Left colon (tissue), 2 donors: Measurements from ENCODE around the gene PCYT1A. TPM values are rescaled to one million over a fixed set of nuclear protein-coding genes. Genes with fewer than 3 reads are reported as not detected.
"Not testable (repeated sequence)": the region's sequence is repeated elsewhere in the genome, so short reads cannot be mapped to it uniquely, and the experiment has no call there.

Experiments
- ATAC-seq: fragments of 200-7000 bp; cut with Tn5 transposase; one replicate; pipeline ENCODE4 v1.9.1; 2020; ENCODE audit warnings: mild to moderate bottlenecking, moderate library complexity
- DNase-seq, 2 donors: peaks; one replicate each; pipeline ENCODE4 v3.0.0-alpha.2; 2020
- intact Hi-C, 2 donors: fragments of 100-400 bp; cut with DNase I in 1 of 2; cut with micrococcal nuclease in 1 of 2; formaldehyde crosslinking; loops; one replicate each; pipeline versions ENCODE4 v1.11.2 to v1.14.0; 2022; cut with DNase I, micrococcal nuclease
- total RNA-seq, 2 donors: library from RNA; stranded (reverse); fragmentation: NEBNext Ultra II Directional; extraction: Animal tissue kit (Norgen Biotek cat#: 25700); gene quantifications; one replicate each; pipeline ENCODE4 v1.2.1, GENCODE V29; 2021
- donor health status: DM: no; HTN: no; CAD: no.
- donor health status: DM: yes; HTN: yes; CAD: no.

PCYT1A gene
- total RNA-seq, 2 donors from 2014 or later: 57.7 to 64.6 TPM

DNA sequence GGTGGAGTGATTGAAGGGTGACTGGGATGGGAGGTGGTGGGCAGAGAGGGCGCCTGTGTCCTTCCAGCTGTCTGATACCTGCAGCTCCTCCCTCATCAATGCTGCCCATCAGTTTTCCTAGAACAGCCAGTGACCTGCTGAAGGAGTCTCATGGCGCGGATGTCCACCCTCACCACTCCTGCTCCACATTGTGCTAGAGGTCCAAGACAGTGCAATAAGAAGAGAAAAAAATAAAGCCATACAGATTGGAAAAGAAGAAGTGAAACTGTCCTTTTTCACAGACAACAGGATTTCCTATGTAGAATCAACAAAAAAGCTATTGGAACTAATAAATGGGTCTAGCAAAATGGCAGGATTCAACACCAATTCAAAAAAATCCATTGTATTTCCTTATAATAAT, 83.7 kb downstream of the PCYT1A start:
- no peak for ATAC-seq
- DNase-seq: no peak

DNA sequence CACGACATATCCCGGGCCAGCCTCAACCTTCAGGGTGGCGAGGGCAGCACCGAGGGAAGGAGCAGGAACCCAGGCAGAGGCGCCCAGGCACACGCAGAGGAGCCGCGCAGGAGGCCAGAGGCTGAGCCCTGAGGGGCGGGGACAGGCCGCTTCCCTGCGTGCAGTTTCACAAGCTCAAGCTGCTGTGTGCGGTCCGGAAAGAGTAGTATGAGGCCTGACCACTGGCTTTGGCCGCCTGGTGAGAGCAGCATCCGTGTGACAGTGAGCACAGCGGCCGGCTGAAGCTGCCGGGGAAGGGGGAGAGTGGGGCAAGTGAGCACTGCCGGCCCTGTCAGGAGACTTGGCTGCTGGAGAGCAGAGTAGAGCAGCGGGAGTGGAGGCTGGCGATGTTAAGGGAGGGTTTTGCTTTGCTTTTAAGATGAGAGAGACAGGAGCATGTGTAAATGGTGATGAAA, 85.0 kb downstream of the PCYT1A start:
- intact Hi-C loops: no loop called here
- ATAC-seq: peak; percentile 53
- peak; percentile 60 to 67 for DNase-seq

More for the DNA sequence above, 83.7 kb downstream of the PCYT1A start:
- intact Hi-C loops: no loop called here

DNA sequence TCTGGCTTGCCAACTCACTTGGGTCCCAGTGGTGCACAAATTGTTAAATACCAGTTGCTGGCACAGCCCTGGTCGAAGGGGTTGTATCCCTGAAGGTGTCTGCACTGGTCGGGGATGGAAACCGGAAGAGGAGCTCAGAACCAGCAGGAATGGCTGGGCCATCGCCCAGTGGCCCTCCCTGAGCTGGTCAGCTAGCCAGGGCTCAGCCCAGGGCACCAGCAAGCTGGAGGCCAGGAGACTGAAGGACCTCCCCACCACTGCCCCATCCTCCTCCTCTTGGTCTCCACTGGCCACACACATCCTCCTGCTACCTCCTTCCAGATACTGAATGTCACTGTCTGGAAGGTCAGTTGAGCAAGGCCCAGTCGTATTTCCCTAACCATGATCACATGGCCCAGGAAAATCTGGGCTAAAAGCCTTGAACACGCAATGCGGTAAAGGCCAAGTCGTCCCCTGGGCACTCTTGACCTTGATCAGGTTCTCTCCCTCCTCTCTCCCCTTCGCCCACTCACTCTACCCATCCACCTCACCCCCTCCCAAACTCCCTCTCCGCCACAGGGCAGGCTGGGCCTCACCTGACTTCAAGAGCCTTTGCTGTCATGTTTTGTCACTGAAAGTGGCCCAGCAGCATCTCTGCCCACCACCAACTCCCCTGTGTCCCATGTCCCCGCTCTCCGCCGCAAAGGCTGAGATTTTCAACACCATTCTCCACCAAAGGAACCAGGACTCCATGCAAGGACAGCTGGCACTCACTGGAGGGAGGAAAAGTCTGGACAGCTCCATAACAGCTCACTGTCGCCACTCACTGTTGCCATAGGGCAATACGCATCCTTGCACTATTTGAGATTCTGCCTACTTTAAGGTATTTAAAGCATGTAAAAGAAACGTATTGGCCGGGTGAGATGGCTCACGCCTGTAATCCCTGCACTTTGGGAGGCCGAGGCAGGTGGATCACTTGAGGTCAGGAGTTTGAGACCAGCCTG, 88.5 kb downstream of the PCYT1A start:
- no peak for DNase-seq
- ATAC-seq: peak; percentile 34
- intact Hi-C loops: loop anchor here (5.0 kb wide), 1 partner anchor 127 kb away; no protein-coding TSS in a partner anchor

DNA sequence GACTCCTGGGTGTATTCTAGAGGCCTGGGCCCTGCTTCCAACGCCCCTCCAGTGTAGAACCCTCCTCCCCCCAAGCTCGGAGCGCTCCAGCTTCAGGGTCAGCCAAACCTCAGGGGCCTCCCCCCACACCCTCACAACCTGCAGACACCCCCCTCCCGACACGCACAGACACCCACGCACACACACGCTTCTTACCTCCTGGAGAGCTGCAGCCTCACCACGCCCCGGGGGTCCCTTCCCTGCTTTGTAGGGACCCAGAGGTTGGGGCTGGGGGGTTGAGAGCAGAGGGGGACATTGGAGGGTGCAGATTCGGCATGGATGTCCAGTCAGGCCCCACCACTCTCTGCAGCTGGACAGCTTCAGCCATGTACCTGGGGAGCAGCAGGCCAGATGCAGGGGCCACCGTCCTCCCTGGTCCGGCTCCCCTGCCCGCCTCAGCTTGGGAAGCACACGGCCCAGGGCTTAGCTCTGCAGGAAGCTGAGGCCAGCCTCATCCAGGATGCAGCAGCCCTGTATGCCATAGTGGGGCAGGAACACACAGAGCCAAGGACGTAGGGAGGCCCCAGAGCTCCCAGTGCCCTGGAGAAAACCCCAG, 89.3 kb downstream of the PCYT1A start:
- intact Hi-C loops: loop anchor here (5.0 kb wide), 1 partner anchor 126 kb away; no protein-coding TSS in a partner anchor
- ATAC-seq (no peak), DNase-seq (no peak)

DNA sequence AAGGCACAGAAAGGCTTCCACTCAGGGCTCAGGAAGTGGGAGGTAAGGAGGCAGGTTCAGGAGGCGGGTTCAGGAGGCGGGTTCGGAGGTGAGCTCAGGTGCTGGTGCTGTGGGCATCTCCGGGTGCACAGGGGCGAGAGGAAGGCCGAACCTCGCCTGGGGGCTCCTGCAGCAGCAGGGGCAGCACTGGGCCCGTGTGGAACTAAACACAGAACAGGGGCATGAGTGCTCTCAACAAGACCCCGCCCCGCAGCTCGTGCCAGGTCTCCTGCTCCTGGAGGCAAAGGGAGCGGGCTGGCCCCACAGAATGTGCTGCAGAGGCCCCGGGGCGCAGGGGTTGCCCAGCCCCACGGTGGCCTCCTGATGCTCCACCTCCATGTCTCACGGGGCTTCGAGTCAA, 90.0 kb downstream of the PCYT1A start:
- intact Hi-C loops: loop anchor here (5.0 kb wide), 1 partner anchor 125 kb away; no protein-coding TSS in a partner anchor

DNA sequence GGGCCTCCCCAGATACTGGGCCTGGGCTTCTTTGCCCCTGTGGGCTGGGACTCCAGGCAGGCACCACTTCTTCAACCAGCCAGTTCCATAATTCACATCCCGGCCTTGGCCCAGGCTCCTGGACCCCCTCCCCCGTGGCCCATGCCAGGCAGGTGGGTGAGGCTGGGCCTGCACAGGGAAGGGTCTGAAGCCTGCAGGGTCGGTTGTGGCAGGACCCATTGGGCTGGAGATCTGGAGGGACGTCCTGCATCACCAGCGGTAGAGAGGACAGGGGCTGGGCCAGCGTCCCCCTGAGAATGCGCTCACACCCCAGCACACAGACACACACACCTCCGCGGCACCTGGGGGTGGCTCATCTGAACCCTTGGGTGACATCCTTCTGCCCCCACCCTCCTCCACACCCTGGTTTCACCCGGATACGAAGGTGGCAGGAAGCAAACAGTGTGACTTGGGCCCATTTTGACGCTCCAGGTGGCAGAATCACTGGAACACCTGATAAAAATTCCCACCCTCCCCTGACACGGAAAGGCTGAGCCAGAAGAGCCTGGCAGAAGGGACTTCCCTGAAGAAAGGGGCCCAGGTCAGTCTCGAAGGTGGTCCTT, 91.8 kb downstream of the PCYT1A start:
- DNase-seq: no peak
- intact Hi-C loops: loop anchor here (5.0 kb wide), 1 partner anchor 123 kb away; no protein-coding TSS in a partner anchor
- no peak for ATAC-seq

More for the DNA sequence above, 90.0 kb downstream of the PCYT1A start:
- ATAC-seq (no peak), DNase-seq (no peak)

DNA sequence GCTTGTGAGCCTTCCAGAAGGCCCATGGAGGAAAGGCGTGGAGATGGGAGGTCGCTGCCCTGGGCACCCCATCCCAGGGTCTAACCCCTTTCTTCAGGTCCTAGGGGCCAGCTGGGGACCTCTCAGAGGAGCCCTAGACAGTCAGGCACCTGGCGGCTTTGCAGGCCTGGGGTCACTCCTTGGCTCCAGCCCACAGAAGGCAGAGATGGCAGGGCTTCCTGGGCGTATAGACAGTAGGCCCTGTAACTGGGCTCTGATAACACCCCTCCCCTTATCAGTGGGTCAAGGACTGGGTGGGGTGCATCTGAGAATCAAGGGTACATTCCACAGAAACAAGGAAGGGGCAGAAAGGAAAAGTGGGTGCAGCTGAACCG, 93.0 kb downstream of the PCYT1A start:
- DNase-seq (no peak), ATAC-seq (no peak)
- intact Hi-C loops: no loop called here

DNA sequence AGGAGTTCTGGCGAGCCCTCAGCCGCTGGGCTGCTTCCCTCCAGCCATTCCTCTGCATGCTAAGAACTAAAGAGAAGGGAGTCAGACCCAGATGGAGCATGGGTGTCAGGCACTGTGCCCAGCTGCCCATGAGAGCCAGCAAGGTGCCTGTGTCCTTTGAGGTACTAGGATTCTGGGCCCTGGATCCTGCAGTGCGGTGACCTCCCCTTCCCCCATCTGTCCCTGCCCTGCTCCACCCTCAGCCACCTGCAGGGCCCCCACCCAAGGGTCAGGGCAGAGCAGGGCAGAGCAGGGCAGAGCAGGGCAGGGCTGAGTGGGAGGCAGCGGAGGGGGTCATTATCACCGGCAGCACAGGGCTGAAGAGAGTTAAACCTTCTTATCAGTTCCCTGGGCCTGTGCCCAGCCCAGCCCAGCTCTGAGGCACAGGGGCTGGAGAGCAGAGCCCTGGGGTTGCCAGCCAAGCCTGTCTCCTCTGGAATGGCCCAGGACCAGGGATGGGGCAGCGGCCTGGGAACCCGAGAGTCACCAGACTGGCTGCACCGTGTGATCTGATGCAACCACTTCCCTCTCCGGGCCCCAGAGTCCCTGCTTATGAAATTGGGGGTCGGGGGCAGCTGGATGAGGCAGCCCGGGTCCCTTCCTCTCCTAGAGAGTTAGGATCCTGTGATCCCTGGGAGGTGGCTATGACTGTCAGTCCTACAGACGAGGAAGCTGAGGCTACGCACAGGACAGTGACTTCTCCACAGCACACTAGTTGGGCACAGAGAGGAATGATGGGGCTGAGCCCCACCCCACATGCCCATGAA, 93.6 kb downstream of the PCYT1A start:
- DNase-seq (peak; percentile 72 to 75), ATAC-seq (peak; percentile 76)
- intact Hi-C loops: no loop called here

DNA sequence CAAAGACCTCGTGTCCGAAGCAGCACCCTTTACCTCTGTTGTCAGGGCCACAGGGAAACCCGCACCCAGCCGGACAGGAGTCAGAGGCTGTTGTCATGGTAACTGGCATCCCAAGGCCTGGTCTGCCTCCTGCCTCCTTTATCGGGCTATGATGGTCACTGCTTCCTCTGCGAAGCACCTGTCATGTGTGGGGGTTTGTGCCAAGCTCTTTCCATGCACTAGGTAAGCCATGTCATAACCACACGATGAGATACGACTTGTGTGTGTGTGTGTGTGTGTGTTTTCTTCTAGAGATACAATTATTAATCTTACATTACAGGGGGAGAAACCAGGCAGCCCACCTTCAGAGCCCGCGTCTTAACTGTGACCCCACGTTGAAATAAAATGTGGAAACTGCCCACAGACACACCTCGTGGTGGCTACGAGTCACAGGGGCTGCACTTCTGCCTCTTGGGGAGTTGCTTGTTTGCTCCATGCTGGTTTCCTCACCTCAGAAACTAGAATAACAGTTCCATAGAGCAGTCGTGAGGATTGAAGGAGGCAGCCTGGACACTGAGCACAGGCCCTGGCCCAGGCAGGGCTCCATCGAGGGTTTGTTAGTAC, 94.3 kb downstream of the PCYT1A start:
- DNase-seq (no peak), ATAC-seq (no peak)
- intact Hi-C loops: no loop called here

DNA sequence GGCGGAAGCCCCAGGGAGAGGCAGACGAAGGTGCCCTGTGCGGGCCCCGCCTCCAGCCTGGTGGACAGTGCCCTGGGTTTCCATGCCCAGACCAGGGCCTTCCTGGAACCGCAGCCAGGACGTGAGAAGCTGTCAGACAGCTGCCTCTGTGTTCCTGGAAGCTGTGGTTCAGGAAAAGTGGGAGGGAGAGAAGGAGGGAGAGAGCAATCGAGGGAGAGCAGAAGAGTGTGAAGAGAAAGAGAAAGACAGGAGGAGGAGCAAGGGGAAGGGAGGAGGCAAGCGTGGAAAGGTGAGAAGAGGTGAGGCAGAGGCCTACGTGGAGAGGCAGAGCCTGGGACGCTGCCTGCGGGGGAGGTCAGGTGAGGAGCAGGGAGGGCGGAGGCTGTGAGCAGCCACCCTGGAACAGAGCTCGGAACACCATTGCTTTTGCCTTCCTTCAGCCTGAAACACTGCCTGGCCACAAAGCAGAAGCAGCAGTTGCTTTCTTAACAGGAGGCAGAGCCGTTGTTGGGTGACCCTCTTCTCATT, 94.9 kb downstream of the PCYT1A start:
- ATAC-seq (peak; percentile 52), DNase-seq (peak; percentile 67 to 74)
- intact Hi-C loops: no loop called here

DNA sequence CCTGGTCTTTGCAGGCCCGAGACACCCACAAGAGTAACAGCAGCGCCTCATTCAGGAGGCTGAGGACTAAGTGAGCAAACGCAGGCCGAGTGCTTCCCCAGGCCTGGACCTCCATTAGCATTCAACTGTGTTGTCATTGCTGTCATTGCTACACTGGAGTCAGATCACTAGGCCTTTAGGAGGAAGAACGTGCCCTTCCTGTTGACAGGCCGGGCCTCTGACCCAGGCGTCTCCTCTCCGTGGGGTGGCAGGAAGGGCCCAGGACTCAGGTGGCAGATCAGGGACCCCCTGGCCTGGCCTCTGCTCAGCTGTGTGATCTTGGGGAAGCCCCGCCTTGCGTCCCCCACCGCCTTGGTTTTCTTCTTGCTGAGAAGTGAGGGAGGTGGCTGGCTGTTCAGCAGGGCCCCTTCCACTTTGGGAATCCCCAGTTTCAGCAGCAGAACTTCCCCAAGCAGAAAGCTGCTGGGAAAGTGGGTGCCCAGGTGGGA, 95.4 kb downstream of the PCYT1A start:
- intact Hi-C loops: no loop called here
- DNase-seq: peak in 1 of 2 donors; percentile 52
- peak; percentile 8 for ATAC-seq

DNA sequence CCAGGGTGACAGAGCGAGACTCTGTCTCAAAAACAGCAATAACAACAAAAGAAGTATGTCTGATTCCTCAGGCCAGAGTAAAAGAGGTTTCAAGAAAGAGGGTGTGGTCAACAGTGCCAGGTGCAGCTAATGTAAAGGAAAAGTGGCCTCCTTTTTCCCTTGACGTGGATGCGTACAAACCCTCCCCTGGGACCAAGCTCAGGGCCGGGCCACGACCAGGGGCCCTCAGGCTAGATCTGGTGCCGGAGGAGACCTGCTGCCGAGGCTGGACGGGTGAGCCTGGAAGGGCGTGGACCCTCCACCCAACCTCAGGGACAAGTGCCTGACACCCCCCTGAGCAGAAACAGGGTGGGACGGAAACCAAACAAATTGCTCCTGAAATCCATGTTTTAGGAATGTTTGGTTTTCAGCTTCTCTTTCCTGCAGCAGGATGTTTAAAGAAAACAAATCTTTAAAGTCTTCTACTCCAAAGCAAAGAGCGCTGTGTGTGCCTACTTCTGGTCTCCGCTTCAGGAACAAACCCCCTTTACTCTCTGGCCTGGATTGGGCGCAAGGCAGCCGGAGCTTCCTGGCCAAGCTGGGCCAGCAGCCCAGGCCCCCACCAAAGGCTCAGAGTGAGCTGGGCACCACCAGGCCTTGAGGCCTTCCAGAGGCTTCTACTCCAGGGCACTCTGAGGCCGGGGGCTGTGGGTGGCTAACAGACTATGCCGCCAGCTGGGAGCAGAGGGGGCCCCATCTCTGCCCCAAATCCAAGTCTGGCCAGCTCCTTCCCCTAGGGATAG, 97.8 kb downstream of the PCYT1A start:
- intact Hi-C loops: no loop called here
- DNase-seq (no peak), ATAC-seq (no peak)

DNA sequence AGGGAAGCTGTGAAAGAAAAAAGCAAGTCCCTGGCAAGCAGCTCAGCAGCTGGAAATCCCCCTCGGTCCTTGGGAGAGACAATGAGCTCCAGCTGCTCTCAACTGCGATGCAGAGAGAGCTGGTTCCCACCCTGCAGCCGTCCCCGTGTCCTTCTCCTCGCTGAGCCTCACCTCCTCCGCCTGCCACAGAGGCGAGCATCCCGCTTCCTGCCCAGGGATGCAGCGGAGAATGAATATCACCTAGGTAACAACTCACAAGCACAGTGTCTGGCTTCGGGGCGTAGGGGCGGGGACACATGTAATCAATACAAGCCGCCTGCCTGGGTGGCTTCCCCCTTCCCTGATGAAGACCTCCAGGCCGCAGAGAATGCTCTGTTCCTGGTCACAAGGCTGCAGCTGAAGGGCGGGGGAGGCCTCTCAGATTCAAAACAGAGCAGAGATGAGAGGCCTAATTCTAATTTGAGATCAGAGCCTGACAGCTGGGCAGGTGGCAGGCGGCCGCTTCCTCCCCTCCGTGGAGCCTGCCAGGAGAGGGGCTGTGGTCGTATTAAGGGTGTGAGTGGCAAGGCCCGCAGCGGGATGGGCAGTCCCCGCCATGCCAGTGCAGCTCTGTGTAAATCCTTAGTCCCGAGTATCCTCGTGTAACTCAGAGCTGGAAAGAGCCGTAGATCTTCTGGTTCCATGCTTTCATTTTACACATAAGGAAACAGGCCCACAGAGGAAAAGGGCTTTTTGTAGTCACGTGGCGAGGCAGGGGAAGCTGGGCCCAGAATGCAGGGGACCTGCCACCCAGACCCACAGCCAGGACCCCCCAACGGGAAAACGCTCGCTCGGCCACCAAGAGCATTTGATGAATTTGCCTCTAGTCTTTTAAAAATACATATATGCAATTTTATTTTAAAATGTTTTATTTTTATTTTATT, 100.6 kb downstream of the PCYT1A start:
- ATAC-seq: no peak

DNA sequence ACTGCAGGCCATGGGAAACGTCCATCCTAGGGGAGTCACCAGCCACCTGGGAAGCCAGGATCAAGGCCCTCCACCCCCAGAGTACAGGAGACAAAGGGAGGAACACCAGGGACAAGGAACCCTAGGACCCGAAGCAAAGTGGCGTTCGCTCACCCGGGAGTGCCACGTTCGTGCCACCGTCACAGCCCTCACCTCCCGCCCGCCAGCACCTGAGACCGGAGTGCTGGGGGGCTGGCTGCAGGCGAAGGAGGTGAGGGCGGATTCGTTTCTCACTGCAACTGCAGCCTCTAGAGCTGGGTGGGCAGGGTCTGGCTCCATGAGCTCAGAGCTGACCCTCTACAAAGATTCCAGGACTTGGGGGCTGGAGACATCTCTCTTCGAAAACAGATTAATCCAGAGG, 102.6 kb downstream of the PCYT1A start:
- ATAC-seq (no peak), DNase-seq (no peak)
- intact Hi-C loops: no loop called here

More for the DNA sequence above, 100.6 kb downstream of the PCYT1A start:
- intact Hi-C loops: no loop called here
- DNase-seq: no peak

DNA sequence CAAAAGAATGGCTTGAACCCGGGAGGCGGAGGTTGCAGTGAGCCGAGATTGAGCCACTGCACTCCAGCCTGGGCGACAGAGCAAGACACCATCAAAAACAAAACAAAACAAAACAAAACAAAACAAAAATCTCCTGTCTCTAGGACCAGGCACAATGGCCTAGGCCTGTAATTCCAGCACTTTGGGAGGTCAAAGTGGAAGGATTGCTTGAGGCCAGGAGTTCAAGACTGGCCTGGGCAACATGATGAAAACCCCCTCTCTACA, 103.4 kb downstream of the PCYT1A start:
- ATAC-seq, intact Hi-C loops, DNase-seq: not testable (repeated sequence)

DNA sequence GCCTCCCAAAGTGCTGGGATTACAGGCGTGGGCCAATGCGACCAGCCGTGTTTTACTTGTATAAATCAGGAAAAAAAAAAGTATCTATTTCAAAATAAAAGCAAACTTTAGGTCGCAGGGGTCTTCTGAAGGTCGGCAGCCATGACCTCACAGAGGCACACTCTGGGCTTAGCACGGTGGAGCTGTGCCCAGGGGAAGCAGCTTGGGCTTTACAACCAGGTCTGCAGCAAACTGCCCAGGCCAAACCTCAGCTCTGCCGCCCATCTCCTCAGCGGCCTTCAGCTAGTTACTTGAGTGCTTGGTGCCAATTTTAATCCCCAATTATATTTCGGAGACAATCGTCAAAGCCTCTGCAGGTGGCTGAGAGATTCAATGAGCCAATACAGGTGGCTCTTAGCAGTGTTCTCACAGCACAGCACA, 106.4 kb downstream of the PCYT1A start:
- intact Hi-C loops: no loop called here
- ATAC-seq (no peak), DNase-seq (no peak)
